ENCODE measurements around the gene FBXL16.

Gene FBXL16

GRCh38 chr16:680967-681745 lies 24.4 kb downstream of the FBXL16 start (continued):
- no peak for TF ChIP-seq ZNF223 (tag by site-specific recombination; IDR thresholded peaks at IDR 0.05)
- TF ChIP-seq ZNF155 (tag by site-specific recombination; IDR thresholded peaks at IDR 0.05) = no peak
- TF ChIP-seq HOXD13 (CRISPR knock-in tag; IDR thresholded peaks at IDR 0.05; ENCODE audit: borderline replicate concordance) = 0 out of 2 replicates have a peak, but pooled peaks have one; percentile 11
- 0 out of 2 replicates have a peak, but pooled peaks have one; percentile 42 for TF ChIP-seq ZBTB48 (tag by site-specific recombination; IDR thresholded peaks at IDR 0.05)
- TF ChIP-seq ZNF610 (tag by site-specific recombination; IDR thresholded peaks at IDR 0.05; ENCODE audit: borderline replicate concordance) = peak; percentile 98
- peak; percentile 61; the same call in 1 of the 2 replicates for TF ChIP-seq ZNF600 (tag by site-specific recombination; IDR thresholded peaks at IDR 0.05)
- TF ChIP-seq ZBTB6 (tag by site-specific recombination; IDR thresholded peaks at IDR 0.05) = peak; percentile 49
- peak; percentile 48; the same call in 1 of the 2 replicates for TF ChIP-seq ZFP37 (tag by site-specific recombination; IDR thresholded peaks at IDR 0.05)
- TF ChIP-seq SP7 (tag by site-specific recombination; IDR thresholded peaks at IDR 0.05) = 0 out of 2 replicates have a peak, but pooled peaks have one; percentile 9
- no peak for TF ChIP-seq ZNF221 (tag by site-specific recombination; IDR thresholded peaks at IDR 0.05; ENCODE audit: borderline replicate concordance)
- TF ChIP-seq PBX3 (CRISPR knock-in tag; IDR thresholded peaks at IDR 0.05) = peak; percentile 49
- TF ChIP-seq ZBTB20 (tag by site-specific recombination; IDR thresholded peaks at IDR 0.05) = peak; percentile 9; the same call in 1 of the 2 replicates
- peak; percentile 22; the same call in 1 of the 2 replicates for TF ChIP-seq ZNF645 (tag by site-specific recombination; IDR thresholded peaks at IDR 0.05)
- TF ChIP-seq KLF9 (tag by site-specific recombination; IDR thresholded peaks at IDR 0.05; ENCODE audit: low read depth) = no peak
- no peak for TF ChIP-seq ZBTB7A (tag by site-specific recombination; IDR thresholded peaks at IDR 0.05; ENCODE audit: low read depth)

- H3K36me3 ChIP-seq (ENCODE audit: control insufficient read depth in 2 of 2, insufficient read depth in 1 of 2, low read length in 2 of 2) = peaks cover 3 to 42% of the 10 kb centered on the region in 2 experiments; a peak in 1 of 3 replicates
- H3K9me3 ChIP-seq (ENCODE audit: control insufficient read depth, insufficient read depth, low read depth, low read length) = no peaks in the 10 kb centered on the region
- H3K4me1 ChIP-seq (ENCODE audit: control insufficient read depth, insufficient read depth, low read length) = peaks cover 14% of the 10 kb centered on the region; the same call in 1 of the 2 replicates
- H3K4me3 ChIP-seq (ENCODE audit: low read depth, low read length) = peak overlapping the region; percentile 82
- H3K27ac ChIP-seq (ENCODE audit: extremely low read depth, low read depth, low read length) = peak overlapping the region; percentile 97
- POLR2A ChIA-PET = interaction anchor here (0.9 to 5.4 kb wide), 10 partner anchors 9 to 108 kb away, joined by 3 to 57 read pairs (median 4); partner anchors contain the start of genes ANTKMT, CHTF18, RHOT2 and RPUSD1
- CTCF ChIA-PET = no interaction called here
- TF ChIP-seq ZNF23 (tag by site-specific recombination; IDR thresholded peaks at IDR 0.05; ENCODE audit: borderline replicate concordance) (no peak), GFI1B (tag by site-specific recombination; IDR thresholded peaks at IDR 0.05) (no peak), ZNF571 (tag by site-specific recombination; IDR thresholded peaks at IDR 0.05) (no peak), CTCF (tag by site-specific recombination; IDR thresholded peaks at IDR 0.05) (no peak), ZNF558 (tag by site-specific recombination; IDR thresholded peaks at IDR 0.05) (no peak), RBAK (tag by site-specific recombination; IDR thresholded peaks at IDR 0.05) (no peak), ZSCAN4 (tag by site-specific recombination; IDR thresholded peaks at IDR 0.05) (no peak), ZNF148 (tag by site-specific recombination; IDR thresholded peaks at IDR 0.05; ENCODE audit: borderline replicate concordance) (no peak), ZNF433 (tag by site-specific recombination; IDR thresholded peaks at IDR 0.05; ENCODE audit: low read depth) (no peak), OSR2 (tag by site-specific recombination; IDR thresholded peaks at IDR 0.05) (no peak), ZNF248 (tag by site-specific recombination; IDR thresholded peaks at IDR 0.05) (no peak), ZNF585B (tag by site-specific recombination; IDR thresholded peaks at IDR 0.05) (no peak), ZNF529 (tag by site-specific recombination; IDR thresholded peaks at IDR 0.05; ENCODE audit: insufficient replicate concordance) (no peak), GLIS2 (tag by site-specific recombination; IDR thresholded peaks at IDR 0.05) (no peak)
Observed at GRCh38 chr16:680625-680945, 25.0 kb downstream of the FBXL16 start.

All from HEK293 (cell line).